OCI-LY3 (cell line): Measurements from ENCODE around the gene OR5K3.

ENCODE experiments used
- EZH2phosphoT487 ChIP-seq: fragments of 200-600 bp; shearing (Covaris generic); IDR thresholded peaks from 2 replicates; pipeline ENCODE4 v1.6.1; 2018; ENCODE audit warnings: antibody characterized with exemption, mixed run types, low read depth
- TF ChIP-seq, protein P1 (sequence below): fragments of 200-600, 300-600 bp; sonication (generic); IDR thresholded peaks from 2 replicates; pipeline ENCODE4 v1.5.1; 2014; ENCODE audit warnings: antibody characterized with exemption, low read length, low read depth

DNA sequence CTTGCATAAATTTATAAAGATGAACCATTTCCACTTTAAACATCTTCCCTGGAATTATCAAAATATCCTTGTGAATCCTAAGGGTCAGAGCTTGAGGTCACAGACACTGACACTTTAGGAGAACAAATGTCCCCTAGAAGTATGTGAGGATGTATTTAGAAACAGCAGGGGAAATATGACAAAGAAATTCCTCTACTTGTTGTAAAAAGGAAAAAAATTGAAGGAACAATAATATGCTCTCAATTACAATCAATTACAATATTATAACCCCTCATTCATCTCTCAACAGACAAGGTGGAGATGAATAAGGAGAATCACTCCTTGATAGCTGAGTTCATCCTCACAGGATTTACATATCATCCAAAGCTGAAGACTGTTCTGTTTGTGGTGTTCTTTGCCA is at the start of gene OR5K3:
- TF ChIP-seq, protein P1, sequence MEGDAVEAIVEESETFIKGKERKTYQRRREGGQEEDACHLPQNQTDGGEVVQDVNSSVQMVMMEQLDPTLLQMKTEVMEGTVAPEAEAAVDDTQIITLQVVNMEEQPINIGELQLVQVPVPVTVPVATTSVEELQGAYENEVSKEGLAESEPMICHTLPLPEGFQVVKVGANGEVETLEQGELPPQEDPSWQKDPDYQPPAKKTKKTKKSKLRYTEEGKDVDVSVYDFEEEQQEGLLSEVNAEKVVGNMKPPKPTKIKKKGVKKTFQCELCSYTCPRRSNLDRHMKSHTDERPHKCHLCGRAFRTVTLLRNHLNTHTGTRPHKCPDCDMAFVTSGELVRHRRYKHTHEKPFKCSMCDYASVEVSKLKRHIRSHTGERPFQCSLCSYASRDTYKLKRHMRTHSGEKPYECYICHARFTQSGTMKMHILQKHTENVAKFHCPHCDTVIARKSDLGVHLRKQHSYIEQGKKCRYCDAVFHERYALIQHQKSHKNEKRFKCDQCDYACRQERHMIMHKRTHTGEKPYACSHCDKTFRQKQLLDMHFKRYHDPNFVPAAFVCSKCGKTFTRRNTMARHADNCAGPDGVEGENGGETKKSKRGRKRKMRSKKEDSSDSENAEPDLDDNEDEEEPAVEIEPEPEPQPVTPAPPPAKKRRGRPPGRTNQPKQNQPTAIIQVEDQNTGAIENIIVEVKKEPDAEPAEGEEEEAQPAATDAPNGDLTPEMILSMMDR = no peak
- no peak for TF ChIP-seq EZH2phosphoT487
